Stimulated activated CD4-positive, alpha-beta T cell treated with anti-CD3 and anti-CD28 coated beads, TNF-alpha, amount 100 ng/mL, for 1 hour (primary cell): ENCODE measurements around the gene RASGRF1.
"Not testable (repeated sequence)": the region's sequence is repeated elsewhere in the genome, so short reads cannot be mapped to it uniquely, and the experiment has no call there.

ENCODE experiments used
- DNase-seq, 3 donors: peaks; one replicate each; pipeline ENCODE4 v3.0.0-alpha.2; 2020; ENCODE audit warnings: low read depth in 3 of 3, low spot score in 1 of 3

The RASGRF1 gene

DNA sequence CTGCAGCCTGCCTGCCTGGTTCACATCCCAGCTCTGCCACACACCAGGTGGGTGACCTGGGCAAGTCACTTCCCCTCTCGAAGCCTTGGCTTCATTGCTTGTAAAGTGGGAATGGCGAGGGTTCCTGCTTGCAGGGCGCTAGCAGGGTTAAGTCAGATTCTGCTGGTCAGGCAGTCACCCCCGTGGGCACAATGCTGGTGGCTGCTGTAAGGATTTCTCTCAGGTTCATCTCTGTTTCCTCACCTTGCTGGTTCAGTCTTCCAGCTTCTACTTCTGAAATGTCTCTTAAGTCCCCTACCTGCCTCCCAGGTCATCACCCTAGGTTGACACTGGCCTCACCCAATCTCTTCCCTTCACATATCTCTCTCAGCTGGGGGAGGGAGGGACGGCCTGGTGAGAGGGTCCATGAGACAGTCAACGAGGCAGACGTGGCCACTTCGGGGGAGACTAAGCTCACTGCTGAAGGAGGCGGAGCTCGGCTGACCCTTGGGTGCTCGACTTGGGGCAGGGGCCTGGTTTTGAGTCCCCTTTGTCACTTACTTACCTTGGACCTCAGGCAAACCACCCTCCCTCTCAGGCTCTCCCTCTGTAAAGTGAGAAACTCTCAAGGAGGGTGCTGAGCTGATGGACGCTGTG lies 157.3 kb downstream of the RASGRF1 start:
- no peak for DNase-seq

DNA sequence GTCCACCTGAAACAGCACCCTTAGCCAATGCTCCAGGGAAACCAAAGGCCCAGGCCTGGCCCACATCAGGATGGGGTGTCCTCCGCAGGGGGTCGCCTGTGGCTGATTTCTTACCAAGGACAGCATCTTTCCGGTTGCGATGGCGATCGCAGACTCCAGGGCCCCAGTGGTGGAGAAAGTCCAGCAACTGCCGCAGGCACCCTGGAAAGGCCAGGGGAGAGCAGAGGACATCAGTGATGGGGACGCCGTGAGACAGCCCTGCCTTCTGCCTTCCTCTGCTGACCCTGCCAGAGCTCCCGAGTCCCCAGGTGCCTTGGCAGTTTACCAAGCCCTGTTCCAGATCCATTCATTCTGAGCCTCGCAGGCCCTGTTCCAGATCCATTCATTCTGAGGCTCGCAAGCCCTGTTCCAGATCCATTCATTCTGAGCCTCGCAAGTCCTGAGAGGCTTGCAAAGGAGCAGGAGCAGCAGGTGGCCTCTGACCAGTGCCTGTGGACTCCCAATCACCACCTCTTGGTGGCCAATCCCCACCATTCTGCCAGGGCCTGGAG lies 158.2 kb downstream of the RASGRF1 start:
- no peak for DNase-seq

DNA sequence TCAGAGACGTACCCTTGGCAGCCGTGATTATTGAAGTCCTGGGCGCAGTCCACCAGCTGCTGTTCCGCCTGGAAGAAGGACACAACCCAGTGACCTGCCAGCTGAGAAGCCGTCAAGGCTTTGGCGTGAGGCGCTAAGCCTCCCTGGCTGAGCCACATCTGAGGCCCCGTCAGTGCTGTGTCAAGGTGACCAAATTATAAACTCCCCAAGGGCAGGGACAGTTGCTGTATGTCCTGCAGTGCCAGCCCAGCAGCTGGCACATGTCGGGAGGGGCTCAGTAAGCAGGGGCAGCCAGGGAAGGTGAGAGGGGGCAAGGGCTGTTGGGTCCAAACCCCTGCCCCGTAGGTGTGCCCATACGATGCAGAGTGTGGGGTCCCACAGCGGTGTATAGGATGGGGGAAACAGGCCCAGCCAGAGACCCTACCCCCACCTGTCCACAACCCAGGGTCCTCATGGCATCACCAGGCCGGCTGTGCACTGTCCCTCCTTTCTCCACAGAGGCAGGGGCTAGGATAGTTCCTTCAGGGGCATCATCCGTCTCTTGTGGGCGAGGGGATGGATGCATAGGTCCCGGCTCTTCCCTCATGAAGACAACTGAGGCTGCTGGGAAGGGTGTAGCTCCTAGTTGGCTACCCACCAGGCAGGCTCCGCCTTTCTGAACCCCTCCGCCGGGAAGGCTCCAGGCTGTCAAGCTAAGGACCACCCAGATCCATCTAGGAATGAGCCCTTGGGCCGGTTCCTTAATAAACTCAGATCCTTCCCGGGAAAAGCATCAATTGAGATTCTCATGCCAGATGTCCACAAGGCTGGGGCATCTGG lies 158.9 kb downstream of the RASGRF1 start:
- no peak for DNase-seq

DNA sequence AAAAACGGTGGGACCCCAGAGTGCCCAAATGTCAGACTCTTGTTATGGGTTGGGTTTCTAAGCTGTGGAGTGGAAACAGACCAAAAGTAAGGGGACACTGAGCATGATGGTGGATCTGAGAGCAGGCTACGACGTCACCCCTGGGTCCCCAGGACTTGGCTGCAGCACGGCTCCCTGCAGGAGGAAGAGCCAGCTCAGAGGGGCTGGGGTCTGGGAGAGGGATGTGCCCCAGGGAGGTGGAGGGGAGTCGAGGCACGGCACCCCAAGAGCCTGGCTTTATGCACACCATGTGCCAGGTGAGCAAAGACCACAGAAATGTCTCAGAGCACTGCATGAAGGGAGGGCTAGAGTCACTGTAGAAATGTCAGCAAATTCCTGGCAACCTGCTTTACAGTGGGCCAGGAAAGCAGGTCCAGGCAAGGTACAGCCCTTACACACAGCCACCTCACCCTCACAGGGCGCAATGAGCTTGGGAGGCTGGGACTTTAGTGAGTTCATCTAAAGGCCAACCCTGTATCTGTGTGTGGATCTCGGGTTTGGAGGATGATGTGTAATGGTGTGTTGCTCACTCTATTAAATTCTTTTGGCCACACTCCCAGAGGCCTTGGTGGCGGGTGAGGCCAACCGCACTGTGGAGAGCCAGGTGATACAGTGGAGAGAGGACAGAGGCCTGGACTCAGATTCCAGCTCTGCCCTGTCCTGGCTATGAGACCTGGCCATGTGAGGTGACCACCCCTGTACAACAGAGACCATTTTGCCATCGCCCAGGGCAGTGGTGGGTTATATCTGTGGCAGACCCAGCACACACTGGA lies 159.8 kb downstream of the RASGRF1 start:
- DNase-seq = no peak

DNA sequence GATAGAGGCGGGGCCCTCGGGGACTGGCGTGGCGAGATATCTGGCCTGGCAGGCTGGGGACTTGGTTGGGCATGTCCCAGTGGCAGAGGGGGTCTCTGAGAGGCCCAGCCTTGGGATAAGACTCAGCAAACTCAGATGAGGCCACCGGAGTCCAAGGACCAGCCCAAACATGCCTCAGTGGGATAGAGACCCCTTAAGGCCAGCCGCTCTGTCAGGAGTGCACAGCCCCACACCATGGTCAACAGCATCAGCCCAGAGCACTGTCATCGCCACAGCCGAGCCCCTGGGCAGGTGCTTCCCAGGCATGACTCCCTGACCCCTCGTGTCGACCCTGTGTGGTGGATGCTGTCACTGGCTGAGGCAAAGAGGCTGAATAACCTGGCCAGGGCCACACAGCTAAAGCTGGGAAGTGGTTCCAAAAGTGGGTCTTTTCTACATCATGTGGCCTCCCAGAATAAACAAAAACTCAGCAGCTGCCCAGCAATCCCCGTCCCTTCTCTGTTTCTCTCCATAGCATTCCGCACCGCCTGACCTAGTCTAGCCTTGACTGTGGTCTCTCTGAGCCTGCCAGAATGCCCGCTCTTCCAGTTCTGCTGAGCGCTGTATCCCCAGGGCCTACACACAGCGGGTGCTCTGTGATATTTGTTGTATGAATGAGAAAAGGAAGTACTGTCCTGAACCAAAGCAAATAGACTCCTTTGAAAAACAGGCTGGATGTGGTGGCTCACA lies 160.9 kb downstream of the RASGRF1 start:
- no peak for DNase-seq

DNA sequence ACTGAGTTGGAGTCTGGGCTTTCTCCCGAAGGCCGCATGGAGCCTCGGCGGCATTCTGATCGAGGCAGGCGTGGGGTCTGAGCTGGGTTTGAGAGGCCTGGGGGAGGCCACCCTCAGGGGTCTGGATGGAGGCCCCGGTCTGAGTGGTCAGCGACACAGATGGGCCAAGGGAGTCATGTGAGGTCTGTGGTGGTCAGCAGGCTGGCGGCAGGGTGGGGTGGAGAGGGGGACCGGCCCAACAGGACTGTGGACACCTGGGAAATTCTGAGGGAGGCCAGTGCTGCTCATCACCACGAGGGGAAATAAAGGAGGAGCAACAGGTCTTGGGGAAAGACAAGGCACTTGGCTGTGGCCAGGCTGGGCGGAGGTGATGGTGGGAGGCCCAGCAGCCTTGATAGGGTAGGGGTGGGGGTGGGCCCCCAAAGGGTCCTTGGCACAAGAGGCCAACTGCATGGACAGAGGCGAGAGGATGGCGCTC lies 161.9 kb downstream of the RASGRF1 start:
- no peak for DNase-seq

DNA sequence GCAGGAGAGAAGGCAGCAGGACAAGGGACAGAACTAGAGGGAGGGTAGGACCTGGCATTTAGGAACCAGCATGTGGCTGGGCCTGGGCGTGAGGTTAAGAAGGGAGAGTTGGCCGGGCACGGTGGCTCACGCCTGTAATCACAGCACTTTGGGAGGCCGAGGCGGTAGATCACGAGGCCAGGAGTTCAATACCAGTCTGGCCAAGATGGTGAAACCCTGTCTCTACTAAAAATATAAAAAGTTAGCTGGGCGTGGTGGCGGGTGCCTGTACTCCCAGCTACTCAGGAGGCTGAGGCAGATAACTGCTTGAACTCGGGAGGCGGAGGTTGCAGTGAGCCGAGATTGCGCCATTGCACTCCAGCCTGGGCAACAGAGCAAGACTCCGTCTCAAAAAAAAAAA lies 162.4 kb downstream of the RASGRF1 start:
- DNase-seq = not testable (repeated sequence)

DNA sequence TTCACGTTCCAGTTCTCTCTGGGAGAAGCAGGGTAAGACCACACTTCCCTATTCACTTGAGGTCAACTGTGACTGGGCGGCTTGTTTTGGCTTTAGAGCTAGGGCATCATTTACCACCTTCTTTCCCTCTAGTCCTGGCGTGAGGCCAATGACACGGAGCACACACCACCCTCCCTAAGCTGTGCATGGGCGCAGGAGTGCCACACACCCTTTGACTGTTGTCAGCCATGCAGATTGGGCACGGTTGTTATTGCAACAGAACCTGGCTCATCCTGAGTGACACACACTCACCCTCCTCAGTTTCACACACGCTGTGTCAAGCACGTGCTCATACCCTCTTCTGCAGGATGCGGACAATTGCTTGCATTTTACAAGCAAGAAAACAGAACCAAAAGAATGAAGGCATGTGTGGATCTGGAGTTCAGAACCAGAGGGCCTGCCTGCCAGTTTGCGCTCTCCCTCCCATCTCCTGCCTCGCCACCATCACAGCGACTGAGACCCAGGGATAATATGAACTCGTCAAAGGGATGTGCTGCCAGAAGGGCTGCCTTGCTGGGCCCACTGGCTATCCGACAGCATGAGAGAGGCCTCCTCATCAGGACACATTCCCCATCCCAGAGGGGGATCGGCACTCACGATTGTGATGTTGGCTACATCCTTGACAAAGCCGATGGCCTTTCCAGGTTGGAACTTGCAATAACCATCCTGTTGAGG lies 163.3 kb downstream of the RASGRF1 start:
- DNase-seq = no peak

DNA sequence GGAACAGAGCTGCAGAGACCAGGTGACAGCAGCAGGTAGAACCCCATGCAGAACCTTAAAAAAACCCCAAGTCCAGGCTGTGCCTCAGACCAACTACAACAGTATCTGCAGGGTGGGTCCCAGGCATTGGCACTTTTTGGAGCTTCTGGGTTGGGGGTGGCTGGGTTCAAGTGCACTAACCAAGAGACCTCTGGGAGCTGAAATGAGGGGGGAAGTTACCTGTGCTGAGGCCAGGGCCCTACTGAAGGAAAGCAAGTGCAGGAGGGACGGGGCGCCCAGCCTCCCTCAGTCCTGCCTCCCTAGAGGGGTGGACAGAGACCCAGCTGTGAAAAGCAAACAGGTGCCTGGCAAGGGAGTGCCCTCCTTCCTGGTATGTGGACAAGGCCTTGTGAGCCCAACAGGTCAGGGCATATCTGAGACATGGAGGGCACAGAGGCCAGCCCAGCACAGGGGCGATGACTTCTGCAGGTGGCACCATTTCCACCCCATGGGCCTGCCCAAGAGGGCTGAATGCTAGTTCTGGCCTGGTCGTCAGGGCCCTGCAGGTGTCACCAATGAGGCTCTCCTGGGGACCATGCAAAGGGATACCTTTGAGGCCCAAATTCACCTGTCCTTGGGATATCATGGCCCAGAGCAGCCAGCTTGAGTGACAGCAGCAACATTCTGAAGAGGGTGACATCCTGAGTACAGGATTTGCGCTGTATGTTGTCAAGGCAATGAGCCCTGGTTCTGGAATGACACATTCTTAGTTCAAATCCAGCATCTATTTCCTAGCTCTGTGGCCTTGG lies 164.4 kb downstream of the RASGRF1 start:
- DNase-seq = no peak

DNA sequence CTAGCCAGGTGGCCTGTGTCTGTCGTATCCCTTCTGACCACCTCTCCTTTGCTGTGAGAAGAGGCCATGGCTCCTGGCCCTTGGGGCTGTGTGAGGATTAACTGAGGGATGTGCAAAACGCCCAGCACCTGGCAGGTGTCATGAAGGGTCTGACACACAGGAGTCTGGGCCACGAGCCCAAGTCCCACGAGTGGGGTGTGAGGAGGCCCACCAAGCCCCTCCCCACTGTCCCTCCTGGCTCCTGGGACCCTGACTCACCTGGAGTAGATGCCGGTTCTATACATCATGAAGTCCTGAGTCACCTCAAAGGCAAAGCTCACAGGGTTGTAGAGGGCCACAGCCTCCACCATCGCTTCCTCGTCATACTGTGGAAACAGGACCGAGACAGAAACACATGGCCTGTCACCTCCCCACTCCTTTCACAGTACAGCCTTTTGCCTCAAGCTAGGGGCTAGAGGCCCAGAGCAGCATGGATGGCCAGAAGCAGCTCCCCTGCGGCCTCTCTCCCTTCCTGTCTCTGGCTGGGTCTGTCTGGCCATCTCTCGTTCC lies 165.4 kb downstream of the RASGRF1 start:
- DNase-seq = no peak

DNA sequence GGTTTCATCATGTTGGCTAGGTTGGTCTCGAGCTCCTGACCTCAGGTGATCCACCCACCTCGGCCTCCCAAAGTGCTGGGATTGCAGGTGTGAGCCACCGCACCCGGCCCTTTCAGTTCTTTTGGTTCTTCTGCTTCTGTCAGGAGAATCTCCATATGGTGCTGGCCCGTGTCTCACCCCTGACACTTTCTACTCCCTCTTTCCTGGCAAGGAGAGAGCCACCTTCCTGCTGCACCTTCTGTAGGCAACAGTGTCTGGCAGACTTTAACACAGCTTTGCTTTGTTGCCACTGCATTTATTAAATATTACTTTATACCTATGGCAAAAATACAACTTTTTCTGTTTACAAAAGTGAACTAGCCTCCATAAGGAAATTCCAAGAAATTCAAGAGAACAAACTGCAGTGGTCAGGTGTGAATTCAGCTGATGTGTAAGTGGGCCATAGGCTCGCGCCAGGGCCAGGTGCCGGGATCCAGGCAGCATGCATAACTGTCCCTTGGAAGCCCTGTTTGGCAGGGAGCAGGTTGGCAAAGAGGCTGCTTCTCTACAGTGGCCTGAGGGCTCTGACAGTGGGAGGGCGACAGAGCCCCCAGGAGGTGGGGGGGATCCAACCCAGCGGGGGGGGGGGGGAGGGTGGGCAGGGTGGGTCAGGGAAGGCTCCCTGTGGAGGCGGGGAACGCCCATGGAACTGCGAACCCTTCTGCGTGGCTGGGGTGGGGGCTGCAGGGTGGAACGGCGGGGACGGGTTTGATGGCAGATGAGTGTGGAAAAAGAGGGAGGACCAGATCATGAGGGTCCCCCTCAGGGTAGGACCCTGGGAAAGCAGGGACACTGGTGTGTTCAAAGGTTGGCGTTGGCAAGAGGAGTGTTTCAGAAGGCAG lies 166.9 kb downstream of the RASGRF1 start:
- DNase-seq = no peak

DNA sequence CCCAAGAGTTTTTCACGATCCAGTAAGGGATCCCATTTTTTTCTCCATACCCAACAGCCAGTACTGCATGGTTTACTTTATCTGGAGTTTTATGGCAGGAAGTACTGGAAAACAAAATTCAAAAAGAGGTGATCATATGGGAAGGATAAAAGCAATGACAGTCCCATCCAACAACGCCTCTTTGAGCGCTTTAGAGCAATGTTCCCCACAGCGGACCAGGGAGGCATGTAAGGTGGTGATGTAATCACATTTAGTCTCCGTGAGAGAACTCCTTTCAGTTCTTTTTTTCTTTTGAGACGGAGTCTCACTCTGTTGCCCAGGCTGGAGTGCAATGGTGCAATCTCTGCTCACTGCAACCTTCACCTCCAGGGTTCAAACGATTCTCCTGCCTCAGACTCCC lies 167.6 kb downstream of the RASGRF1 start:
- no peak for DNase-seq

DNA sequence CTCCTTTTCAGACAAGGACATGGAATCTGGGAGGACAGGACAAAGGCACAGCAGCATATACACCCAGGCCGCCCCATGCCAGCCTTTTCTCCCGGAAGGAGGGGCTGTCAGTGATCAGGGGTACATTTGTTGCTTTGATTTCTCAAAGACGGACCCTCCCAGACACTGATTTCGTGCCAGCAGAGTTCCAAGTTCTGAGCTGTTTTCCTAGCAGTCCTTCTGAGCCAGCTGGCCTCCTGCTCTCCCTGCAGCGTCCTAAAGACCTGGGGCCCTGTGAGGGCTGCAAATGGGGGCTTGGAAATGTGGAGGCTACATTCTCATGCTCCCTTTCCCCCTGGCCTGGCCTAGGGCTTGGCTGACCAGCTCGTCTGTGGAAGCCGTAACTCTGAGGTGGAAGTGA lies 168.1 kb downstream of the RASGRF1 start:
- DNase-seq = no peak

DNA sequence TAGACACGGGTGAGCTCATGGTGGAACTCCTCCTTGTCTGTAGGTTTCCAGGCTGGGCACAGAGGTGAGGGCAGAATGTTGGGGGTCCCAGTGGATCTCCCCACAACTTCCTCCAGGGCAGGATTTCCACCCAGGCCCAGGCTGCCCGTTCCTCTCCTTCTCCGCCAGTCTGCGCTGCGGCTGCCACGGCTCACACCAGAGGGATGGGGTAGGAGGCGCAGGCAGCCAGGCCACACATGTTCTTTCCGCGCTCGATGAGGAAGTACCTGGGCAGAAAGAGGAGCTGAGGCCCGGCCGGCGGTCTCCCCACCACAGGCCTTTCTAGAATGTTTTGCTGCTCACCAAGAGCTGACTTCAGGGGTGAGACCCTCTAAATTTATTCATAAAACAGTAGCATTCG lies 168.6 kb downstream of the RASGRF1 start:
- DNase-seq = no peak

DNA sequence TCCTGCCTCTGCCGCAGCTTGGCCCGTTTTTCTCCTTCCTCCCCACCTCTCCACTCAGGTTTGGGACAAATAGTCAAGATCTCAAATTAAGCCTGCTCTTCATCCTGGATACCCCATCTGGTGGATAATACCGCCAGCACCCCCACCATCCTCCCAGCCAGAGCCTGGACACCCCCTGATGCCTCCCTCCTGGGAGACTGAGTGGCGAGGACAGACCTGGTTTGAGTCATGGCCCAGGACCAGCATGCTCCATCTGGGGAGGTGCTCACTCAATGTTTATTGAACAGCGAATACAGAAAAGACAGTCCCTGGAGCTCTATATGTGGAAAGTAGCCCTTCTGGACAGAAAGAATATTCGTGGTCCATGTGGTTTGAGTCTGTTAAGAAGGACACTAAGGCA lies 169.1 kb downstream of the RASGRF1 start:
- no peak for DNase-seq

DNA sequence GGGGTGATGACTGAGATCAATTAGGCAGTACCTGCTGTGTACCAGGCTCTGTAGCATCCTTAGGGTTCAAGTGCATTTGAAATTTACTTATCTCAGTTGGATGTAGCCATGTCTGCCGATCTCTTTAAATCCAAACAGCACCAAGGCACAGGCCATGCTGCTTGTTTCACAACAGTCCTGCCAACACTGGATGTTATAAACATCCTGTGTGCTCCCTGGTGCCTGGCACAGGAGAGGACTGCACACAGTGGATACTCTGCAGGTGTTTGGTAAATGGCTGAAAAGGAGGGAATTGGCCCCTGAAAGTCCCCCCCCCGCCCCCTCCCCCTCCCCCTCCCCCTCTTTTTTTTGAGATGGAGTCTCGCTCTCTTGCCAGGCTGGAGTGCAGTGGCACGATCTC lies 172.7 kb downstream of the RASGRF1 start:
- DNase-seq = no peak

DNA sequence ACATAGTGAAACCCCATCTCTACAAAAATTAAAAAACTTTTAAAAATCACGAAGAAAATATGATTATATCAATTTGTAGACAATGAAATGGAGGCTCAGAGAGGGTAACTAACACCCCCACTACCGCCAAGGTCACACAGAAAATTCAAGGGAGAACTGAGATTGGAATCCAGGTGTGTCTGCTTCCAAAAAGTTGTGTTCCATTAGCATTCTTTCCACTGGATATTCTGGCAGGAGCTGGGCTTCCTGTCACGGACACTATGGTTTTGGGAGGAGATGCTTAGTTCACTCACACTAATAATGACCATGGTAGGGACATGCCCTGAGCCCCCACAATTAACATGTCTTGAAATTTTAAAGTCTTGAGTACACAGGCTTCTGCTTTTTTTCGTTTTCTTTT lies 174.5 kb downstream of the RASGRF1 start:
- no peak for DNase-seq
